ENCODE measurements around the gene TMEM212. TPM values are rescaled to one million over a fixed set of nuclear protein-coding genes. Genes with fewer than 3 reads are reported as not detected.

The TMEM212 gene
- total and polyA plus RNA-seq, 7 donors = not detected

- Histone ChIP-seq H3K4me3 (no peak overlapping the region), H3K27ac (peak overlapping the region; percentile 23 to 58 (median 36)), H3K4me1 (peaks cover 0 to 4% (median 3%) of the 10 kb centered on the region in 4 donors), H3K9me3 (no peaks in the 10 kb centered on the region), H3K36me3 (no peaks in the 10 kb centered on the region), H3K27me3 (no peaks in the 10 kb centered on the region)
- intact Hi-C loops (cut with DNase I) = no loop called here
- TF ChIP-seq CTCF (IDR thresholded peaks at IDR 0.05) (no peak), POLR2A (IDR thresholded peaks at IDR 0.05) (no peak), POLR2AphosphoS5 (IDR thresholded peaks at IDR 0.05) (no peak)
- WGBS, 2 donors = 80 to 85% methylated on average over 7 of the region's 7 CpGs
- no peak for DNase-seq
Measured at GRCh38 chr3:171824824-171825221, 18.3 kb upstream of the TMEM212 start.

GRCh38 chr3:171825222-171825828, 17.8 kb upstream of the TMEM212 start:
- intact Hi-C loops (cut with DNase I) = no loop called here
- WGBS, 2 donors = 75 to 78% methylated on average over 5 of the region's 5 CpGs
- no peaks in the 10 kb centered on the region for H3K27me3 ChIP-seq
- H3K4me1 ChIP-seq = peaks cover 0 to 8% (median 4%) of the 10 kb centered on the region in 4 donors
- TF ChIP-seq POLR2A (IDR thresholded peaks at IDR 0.05) = no peak
- TF ChIP-seq CTCF (IDR thresholded peaks at IDR 0.05) = no peak
- TF ChIP-seq POLR2AphosphoS5 (IDR thresholded peaks at IDR 0.05) = peak in 3 of 4 donors; percentile 14 to 64 (median 24)
- TF ChIP-seq EP300 (IDR thresholded peaks at IDR 0.05) = peak in 1 of 4 donors; percentile 4
- peak; percentile 70 for DNase-seq
- no peaks in the 10 kb centered on the region for H3K9me3 ChIP-seq
- no peak overlapping the region for H3K4me3 ChIP-seq
- H3K36me3 ChIP-seq = no peaks in the 10 kb centered on the region
- H3K27ac ChIP-seq = peak overlapping the region; percentile 23 to 58 (median 36)

- Histone ChIP-seq H3K27me3 (no peaks in the 10 kb centered on the region), H3K4me3 (no peak overlapping the region), H3K4me1 (peaks cover 0 to 11% (median 6%) of the 10 kb centered on the region in 4 donors), H3K36me3 (no peaks in the 10 kb centered on the region), H3K27ac (no peak overlapping the region), H3K9me3 (no peaks in the 10 kb centered on the region)
- intact Hi-C loops (cut with DNase I) = no loop called here
- WGBS, 2 donors = 92 to 94% methylated on average over 3 of the region's 3 CpGs
- TF ChIP-seq CTCF (IDR thresholded peaks at IDR 0.05) (no peak), POLR2A (IDR thresholded peaks at IDR 0.05) (no peak), EP300 (IDR thresholded peaks at IDR 0.05) (no peak), POLR2AphosphoS5 (IDR thresholded peaks at IDR 0.05) (no peak)
- no peak for DNase-seq
Measured at GRCh38 chr3:171827385-171827784, 15.8 kb upstream of the TMEM212 start.

GRCh38 chr3:171827836-171828458, 15.2 kb upstream of the TMEM212 start:
- Histone ChIP-seq H3K27ac (no peak overlapping the region), H3K9me3 (no peaks in the 10 kb centered on the region), H3K4me1 (peaks cover 0 to 11% (median 6%) of the 10 kb centered on the region in 4 donors), H3K4me3 (no peak overlapping the region), H3K36me3 (no peaks in the 10 kb centered on the region), H3K27me3 (no peaks in the 10 kb centered on the region)
- DNase-seq = no peak
- no peak for TF ChIP-seq POLR2A (IDR thresholded peaks at IDR 0.05)
- no peak for TF ChIP-seq POLR2AphosphoS5 (IDR thresholded peaks at IDR 0.05)
- no peak for TF ChIP-seq CTCF (IDR thresholded peaks at IDR 0.05)
- no peak for TF ChIP-seq EP300 (IDR thresholded peaks at IDR 0.05)
- WGBS, 2 donors = 71 to 83% methylated on average over 10 of the region's 10 CpGs
- intact Hi-C loops (cut with DNase I) = no loop called here

Measured in sigmoid colon (tissue), 7 donors.